PFSK-1 (cell line): ENCODE measurements around the gene HTT.

ENCODE experiments used
- FOXP2 ChIP-seq: optimal IDR thresholded peaks from 2 replicates; pipeline ENCODE3; 2011; ENCODE audit warnings: borderline replicate concordance, control low read depth, inconsistent platforms; ENCODE audit not compliant: insufficient read depth; ENCODE audit errors: extremely low read length, extremely low read depth
- POLR2AphosphoS5 ChIP-seq: IDR thresholded peaks from 2 replicates; pipeline ENCODE4 v1.6.1; 2012; ENCODE audit warnings: low read depth, mild to moderate bottlenecking, control low read depth, low read length, moderate library complexity
- REST ChIP-seq, 2 experiments: IDR thresholded peaks; 2 replicates each; pipeline versions ENCODE4 v1.6.1 to v1.8.0; 2011 to 2012; ENCODE audit warnings: low read depth in 2 of 2, low read length in 2 of 2, control low read depth in 1 of 2, inconsistent platforms in 1 of 2, mild to moderate bottlenecking in 1 of 2, moderate library complexity in 1 of 2; ENCODE audit not compliant: insufficient read depth in 1 of 2
- SIN3A ChIP-seq: IDR thresholded peaks from 2 replicates; pipeline ENCODE4 v1.6.1; 2012; ENCODE audit warnings: mild to moderate bottlenecking, low read length, moderate library complexity, borderline replicate concordance; ENCODE audit not compliant: insufficient read depth
- TAF1 ChIP-seq: IDR thresholded peaks from 2 replicates; pipeline ENCODE4 v1.6.1; 2012; ENCODE audit warnings: low read length, control low read depth, borderline replicate concordance; ENCODE audit not compliant: insufficient read depth

DNA sequence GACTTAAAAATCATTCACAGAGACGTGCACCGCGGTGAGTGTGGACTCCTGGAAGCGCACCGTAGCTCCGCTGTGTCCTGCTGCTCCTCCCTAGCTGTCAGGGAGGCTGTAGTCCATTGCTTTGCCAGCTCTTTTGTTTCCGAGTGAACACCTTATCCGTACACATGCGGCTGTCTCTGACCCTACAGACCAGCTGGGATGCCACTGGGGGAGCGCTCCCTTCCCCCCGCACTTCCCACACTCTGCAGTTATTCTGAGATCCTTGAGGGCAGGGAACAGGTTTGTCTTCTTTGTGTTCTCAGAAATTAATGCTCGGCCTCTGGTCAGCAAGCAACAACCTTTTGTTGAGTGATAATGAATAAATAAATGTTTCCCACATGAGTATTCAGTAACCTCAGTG, 140.8 kb downstream of the HTT start:
- TF ChIP-seq POLR2AphosphoS5 (no peak), FOXP2 (no peak), SIN3A (no peak), REST (IDR thresholded peaks at IDR 0.05; ENCODE audit: insufficient read depth in 1 of 2, low read depth in 2 of 2, low read length in 2 of 2) (no peak), TAF1 (no peak)
